ENCODE data around the gene XPC.

- no peak for TF ChIP-seq CTCF (conservative IDR thresholded peaks at IDR 0.05; ENCODE audit: low read depth, low read length)
- no peak for TF ChIP-seq EZH2 (IDR thresholded peaks at IDR 0.05; ENCODE audit: borderline replicate concordance, low read depth, low read length, poor library complexity, severe bottlenecking)
Measured at GRCh38 chr3:14133876-14134275, 44.5 kb downstream of the XPC start.
